DMS 273 (cell line): Measurements from ENCODE around the gene ACOT11.

Experiments
- DNase-seq: peaks from one replicate; lab custom pipeline; 2025; ENCODE audit not compliant: unreplicated experiment; lab: John Stamatoyannopoulos, UW

Gene ACOT11

DNA sequence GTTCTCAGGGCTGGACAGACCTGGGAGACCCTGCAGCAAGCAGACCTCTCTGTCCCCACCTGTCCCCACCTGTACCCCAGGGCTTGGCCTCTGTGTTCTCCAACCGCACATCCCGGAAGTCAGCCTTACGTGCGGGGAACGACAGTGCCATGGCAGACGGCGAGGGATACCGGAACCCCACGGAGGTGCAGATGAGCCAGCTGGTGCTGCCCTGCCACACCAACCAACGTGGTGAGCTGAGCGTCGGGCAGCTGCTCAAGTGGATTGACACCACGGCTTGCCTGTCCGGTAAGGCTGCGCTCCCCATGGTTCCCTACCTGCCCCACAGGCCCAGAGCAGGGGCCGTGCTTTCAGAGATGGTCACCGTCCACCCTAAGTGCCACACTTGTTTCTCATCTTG is 36.5 kb downstream of the ACOT11 start:
- DNase-seq: no peak

DNA sequence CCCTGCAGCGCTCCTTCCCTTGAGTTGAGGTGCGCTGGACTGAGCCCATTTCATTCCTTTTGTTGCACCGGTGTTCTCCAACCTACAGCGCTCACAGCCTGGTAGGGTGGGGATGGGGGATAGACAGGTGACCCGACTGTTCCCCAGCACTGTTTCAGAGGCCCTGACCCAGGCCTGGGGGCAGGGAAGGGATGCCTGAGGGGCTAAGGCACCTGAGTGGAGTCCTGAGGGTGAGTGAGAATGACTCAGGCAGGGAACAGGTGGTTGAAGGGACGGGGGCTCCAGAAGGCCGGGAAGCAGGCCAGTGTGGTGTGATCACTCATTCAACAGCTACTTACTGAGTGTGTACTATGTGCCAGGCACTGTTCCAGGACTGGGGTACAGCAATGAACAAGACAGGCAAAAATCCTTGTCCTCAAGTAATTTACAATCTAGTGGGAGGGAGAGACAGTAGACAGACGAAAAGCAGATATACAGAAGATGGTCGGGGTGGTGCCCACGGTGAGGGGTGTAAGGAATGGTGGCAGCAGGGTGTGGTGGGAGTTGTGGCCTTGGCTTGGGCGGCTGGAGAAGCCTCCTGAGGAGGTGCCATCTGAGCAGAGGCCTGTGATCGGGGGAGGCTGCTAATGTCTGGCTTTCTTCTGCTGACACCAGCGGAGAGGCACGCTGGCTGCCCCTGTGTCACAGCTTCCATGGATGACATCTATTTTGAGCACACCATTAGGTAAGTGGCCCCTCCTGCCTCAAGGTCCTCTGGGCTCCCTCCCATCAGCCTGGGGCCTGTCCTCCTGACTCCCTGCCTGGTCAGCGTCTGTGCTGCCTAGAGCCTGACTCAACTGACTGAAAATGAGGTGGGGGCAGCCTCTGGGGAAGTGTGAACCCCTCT is 37.4 kb downstream of the ACOT11 start:
- peak; percentile 26 for DNase-seq

DNA sequence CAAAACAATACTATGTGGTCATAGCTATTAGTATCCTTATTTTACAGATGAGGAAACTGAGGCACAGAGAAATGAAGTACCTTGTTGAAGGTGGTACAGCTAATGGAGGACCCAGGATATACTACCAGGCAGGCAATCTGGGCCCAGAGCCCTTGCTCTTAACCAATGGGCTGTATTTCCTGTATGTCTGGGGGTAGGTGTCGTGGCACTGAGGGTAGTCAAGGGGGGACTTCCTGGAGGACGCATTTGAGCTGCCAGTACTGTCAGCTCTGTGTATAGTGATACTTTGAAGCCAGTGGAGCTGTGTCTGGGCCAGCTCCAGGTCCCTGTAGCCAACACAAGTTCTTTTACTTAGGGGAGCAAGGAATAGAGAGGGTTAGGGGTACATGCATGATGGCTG is 40.3 kb downstream of the ACOT11 start:
- no peak for DNase-seq

DNA sequence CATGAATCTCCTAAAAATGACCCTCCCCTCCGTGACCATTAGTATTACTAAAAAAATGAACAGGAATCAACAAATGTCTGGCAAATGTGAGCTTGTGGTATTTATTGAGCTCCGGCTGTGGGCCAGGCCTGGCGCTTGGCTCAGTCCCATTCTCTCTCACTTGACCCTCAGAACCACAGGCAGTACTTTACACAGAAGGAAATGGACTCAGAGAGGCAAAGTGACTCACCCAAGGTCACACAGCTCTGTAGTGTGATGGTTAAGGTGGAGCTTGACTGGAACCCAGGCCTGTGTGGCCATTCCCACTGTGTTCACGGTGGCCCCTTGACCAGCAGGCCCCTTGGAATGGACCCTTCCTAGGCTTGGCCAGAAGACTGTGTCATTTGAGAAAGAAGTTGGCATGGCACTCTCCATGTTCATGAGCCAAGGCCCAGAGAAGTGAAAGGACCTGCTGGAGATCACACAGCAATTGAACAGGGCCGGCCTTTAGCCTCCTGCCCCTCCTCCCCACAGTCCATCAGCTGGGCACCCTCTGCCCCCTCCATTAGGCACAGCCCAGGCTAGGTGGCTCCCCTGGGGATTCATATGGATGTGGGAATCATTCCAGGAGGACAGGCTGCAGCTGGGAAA is 43.2 kb downstream of the ACOT11 start:
- no peak for DNase-seq

DNA sequence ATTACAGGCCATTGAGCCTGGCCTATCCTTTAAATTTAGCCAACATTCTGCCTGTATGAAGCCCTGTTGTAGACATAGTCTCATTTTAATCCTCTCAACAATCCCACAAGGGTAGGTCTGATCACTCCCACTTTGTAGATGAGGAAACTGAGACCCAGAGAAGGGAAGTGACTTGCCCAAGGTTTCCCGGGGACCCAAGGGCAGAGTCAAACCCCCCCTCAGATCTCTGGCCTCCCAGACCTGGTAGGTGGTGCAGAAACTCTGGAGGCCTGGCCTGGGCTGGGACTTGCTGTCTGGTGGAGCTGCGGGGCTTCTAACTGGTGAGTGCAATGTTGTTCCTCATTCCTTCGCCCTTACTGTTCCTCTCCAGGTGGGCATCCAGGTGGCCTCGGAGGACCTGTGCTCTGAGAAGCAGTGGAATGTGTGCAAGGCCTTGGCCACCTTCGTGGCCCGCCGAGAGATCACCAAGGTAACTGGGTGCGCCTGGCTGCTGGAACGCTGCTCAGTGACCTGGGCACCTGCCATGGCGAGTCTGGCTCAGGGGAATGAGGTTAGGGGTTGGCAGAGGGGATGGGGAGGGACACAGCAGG is 45.6 kb downstream of the ACOT11 start:
- DNase-seq: no peak

DNA sequence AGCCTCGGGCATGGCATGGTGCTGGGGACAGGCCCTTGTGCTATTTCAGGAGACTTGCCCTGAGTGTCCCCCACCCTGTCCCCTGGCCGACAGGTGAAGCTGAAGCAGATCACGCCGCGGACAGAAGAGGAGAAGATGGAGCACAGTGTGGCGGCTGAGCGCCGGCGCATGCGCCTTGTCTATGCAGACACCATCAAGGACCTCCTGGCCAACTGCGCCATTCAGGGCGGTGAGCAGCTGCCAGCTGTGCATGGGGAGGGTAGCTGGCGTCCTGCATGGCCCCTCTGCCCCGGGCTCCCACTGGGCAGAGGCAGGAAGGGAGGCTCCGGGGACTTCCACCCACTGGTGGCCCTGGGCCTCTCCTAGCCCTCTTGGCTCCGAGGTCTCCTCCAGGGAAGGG is 46.4 kb downstream of the ACOT11 start:
- no peak for DNase-seq

DNA sequence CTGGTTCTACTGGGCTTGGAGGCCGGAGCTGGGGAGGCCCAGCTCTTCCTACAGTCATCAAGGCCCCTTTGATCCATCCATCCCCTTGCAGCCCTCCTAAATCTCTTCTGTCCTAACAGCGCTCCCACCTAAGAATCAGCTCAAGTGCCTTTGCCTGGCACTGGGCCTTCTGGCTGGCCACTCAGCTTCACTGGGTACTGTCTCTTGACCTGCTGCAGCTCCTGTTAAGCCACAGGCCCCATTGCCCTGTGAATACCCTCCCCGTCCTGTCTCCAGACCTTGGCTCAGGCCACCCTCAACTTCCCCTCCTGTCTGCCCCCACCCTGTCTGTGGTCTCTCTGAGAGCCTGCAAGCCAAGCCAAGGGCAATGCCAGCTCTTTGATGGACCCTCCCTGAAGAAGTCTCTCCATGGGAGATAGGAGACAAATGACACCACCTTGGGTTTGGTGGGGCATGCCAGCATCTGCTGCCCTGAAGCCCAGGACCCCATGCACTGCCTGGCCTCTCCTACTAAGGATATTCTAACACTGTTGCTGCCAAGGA is 48.0 kb downstream of the ACOT11 start:
- DNase-seq: no peak

DNA sequence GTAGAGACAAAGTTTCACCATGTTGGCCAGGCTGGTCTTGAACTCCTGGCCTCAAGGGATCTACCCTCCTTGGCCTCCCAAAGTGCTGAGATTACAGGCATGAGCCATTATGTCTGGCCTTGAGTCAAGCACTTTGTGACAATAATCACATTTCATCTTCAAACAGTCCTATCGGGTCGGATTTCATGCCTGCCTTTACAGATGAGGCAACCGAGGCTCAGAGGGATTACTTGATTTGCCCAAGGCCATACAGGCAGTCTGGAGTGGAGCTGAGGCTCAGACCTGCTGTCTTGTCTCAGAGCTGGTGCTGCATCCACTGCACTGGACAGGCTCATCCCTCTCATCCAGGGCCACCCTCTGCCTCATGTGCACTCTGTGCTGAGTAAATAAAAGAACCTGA is 48.7 kb downstream of the ACOT11 start:
- no peak for DNase-seq

DNA sequence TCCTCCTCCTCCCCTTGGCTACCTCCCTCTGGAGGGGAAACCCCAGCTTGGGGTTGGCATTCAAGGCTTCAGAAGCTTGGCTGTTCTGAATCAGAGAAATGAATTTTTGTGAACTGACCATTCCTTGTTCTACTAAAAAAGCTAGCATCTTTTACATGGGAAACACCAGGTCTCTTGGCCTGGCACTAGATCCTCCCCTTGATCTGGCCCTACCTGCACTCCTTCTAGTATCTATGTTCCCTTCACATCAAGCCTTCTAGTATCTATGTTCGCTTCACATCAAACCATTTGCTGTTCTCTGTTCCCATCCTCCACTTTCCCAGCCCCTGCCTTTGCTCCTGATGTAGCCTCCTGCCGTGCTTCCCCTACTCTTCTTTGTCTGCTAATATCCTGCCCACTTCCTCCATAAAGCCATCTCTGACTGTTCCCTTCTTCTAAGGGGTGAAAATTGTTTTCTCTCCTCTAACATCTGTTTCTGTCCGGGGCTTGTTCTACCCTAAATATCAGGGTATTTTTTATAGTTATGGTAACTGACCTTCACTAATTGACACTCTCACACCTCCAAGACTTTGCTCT is 49.5 kb downstream of the ACOT11 start:
- no peak for DNase-seq

DNA sequence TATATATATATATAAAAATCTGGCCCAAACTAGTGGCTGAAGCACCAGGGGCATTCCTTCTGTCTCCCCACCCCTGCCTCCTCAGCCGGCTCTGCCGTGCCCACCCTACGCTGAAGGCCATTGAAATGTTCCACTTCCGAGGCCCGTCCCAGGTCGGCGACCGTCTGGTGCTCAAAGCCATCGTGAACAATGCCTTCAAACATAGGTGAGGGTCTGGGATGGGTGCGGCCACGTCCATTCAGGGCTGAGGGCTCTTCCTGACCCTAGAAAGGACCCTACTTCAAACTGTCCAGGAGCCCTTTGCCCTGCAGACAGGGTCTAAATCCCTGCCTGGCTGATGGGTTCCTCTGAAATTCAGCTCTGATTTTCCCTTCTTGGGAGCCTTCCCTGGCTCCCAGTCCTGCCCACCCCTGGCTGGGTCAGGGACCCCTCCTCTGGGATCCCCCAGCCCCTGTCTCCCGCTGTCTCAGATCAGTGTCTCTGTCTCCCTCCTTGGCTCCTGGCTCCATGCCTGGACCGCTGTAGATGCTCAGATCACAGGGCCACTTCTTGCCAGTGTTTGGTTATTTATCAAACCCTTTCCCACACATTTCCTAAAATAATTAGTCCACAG is 51.3 kb downstream of the ACOT11 start:
- no peak for DNase-seq

DNA sequence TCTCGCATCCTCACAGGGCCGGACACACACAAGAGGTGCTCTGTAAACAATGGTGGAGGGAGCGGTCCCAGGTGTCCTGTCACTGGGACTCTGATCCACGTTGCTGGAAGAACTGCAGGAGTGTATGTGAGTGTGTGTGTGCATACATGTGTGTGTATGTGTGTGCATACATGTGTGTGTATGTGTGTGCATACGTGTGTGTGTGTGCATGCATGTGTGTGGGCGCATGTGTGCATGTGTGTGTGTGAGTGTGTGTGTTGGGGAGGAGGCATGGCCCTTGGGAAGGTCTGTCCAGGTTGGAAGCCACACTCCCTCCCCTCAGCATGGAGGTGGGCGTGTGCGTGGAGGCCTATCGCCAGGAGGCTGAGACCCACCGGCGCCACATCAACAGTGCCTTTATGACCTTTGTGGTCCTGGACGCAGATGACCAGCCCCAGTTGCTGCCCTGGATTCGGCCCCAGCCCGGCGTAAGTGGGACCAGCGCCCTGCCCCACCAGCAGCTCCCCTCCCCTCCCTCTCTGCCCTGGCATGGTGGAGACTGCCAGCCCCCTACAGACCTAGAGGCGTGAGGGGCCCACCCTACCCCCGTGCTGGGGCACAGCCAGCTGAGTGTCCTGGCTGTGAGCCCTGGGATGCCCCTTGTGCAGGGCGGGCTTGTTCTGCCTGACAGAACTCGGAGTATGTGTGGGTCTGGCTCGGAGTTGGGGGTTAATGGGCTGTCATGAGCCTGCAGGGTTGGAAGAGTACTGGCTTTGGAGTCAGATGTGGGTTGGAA is 53.1 kb downstream of the ACOT11 start:
- no peak for DNase-seq

DNA sequence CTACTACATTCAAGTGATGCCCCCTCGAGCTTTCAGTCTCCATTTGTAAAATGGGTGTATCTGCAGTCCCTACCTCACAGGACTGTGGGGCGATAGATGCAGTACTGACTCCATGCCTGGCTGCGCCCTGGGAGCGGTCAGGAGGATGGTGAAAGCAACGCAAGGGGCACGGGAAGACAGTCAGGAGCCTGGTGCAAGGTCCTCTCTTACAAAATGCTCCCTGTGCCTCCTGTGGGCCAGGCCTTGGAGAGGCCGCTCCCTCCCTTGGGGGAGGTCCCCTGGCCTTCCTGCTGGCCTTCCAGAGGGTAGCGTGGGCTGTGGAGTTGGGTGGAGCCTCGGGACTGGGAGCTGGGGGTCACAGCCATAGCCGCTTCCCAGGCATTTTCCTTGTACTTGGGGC is 53.7 kb downstream of the ACOT11 start:
- DNase-seq: no peak

DNA sequence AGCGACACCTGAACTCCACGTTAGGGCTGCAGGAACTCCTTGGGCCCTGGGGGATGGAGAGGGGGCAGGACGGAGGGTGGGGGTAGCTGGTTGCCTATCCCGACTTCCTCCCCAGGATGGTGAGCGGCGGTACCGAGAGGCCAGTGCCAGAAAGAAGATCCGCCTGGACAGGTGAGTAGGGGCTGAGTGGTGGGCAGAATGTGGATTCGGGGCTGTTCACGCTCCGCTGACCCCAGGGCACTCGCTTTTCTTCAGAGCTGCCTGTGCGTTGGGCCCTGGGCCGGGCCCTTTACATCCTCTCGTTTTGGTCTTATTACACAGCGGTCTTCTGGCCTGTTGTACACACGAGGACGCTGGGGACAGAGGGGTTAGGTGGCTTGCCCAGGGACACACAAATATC is 54.5 kb downstream of the ACOT11 start:
- DNase-seq: no peak

DNA sequence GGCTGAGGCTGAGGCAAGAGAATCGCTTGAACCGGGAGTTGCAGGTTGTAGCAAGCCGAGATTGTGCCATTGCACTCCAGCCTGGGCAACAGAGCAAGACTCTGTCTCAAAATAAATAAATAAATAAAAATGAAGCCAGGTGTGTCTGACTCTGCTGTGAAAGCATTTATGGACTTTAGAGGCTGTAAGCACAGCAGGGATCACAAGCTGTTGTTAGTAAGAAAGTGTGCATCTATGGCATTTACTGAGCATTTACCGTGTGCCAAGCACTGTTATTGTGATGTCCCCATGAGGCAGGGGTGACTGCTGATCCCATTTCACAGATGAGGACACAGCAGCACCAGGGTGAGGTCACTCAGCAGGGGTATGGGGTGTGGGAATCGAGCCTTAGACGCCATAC is 55.2 kb downstream of the ACOT11 start:
- no peak for DNase-seq

DNA sequence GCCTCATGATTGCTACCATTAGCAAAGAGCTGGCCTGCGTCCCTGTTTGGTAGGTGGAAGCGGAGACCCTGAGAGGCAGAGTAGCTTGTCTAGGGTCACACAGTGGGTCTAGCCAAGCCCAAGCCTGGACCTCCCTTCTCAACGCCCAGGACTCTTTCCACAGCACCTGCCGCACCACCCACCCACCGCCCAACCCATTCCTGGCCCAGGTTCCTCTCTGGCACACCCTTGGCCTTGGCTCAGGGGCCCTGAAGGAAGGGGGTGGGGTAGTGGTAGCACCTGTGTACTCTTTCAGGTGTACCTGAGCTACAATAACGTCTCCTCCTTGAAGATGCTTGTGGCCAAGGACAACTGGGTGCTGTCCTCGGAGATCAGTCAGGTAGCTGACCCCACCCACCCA is 56.0 kb downstream of the ACOT11 start:
- DNase-seq: no peak

DNA sequence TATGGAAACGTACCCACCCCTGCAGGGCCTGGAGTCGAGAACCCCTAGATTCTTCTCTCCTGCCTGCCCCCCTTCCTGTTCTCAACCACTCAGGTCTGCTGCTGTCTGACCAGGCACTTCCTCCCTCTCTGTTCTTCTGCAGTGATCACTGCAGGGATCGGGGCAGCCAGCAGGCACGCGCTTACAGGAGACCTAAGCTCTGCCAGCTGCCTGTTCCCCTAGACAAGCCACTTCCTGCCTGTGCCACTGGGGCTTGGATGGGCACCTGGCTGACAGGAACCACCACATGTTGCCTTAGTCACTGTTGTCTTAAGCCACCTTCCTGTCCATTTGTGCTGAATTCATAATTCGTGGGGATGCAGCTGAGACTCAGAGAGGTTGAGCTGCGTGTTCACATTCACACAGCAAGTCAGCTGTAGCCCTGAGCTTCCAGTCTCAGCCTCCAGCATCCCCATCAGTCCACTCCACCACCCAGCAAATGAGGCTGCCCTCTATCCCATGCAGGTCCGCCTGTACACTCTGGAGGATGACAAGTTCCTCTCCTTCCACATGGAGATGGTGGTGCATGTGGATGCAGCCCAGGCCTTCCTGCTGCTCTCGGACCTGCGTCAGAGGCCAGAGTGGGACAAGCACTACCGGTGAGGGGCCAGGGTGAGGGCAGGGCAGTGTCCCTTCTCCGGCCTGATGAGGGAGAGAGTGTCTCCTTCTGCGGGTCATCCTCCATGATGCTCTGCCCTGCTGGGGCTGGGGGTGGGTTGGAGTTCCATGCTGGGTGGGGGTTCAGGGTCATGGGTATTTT is 56.7 kb downstream of the ACOT11 start:
- DNase-seq: peak; percentile 33

DNA sequence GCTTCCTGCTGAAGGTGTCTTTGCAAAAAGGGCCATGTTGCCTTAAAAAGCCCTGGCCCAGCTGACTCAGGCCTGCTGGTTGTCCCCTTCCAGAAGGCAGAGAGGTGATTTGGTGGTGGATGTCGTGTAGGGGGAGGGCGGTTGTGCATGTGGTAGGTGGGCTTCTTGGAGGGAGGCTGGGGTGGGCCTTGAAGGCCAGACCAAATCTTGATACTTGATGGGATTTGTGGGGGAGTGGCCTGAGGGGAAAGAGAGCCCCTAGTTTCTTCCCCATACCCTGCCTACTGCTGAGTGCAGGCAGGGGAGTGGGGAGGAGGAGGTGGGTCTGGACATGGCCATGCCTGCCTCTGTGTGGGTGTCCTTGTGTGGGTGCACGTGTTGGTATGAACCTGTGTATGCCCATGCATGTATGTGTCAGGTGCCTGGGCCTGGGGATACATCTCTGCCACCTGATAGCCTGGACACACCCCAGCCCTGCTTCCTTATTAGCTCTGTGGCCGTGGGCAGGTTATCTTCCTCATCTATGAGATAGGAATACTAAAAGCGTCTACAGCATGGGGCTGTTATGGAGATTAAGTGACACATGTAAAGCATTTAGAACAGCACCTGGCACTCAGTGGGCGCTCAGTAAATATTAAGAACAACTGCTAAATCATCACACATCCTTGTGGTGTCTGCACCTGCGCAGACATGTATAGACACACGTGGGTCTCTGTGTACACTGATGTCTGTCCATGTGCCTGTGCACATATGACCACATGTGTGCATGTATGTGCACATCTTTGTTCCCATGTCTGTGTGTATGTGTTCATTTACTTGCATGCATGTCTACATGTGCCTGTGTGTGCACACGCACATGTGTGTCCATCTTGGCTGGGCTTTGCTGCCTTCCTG is 58.3 kb downstream of the ACOT11 start:
- DNase-seq: no peak

DNA sequence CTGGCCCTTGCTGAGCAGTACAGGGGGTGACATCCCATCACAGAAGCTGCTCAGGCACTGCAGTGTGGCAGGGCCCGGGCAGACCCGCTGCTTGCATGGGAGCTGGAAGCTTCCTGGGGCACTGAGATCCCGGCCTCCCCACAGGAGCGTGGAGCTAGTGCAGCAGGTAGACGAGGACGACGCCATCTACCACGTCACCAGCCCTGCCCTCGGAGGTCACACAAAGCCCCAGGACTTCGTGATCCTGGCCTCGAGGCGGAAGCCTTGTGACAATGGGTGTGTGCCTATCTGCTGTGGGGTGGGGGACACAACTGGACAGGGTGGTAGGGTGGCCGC is 58.9 kb downstream of the ACOT11 start:
- no peak for DNase-seq
